HuH-7.5 (cell line): Measurements from ENCODE around the gene TIMM17B.
A peak's percentile ranks its signal among the peaks of the same experiment; 100 is the strongest.

Source experiments
- DNase-seq: peaks from one replicate; pipeline ENCODE4 v3.0.0; 2011; ENCODE audit warnings: low spot score

Gene TIMM17B

DNA sequence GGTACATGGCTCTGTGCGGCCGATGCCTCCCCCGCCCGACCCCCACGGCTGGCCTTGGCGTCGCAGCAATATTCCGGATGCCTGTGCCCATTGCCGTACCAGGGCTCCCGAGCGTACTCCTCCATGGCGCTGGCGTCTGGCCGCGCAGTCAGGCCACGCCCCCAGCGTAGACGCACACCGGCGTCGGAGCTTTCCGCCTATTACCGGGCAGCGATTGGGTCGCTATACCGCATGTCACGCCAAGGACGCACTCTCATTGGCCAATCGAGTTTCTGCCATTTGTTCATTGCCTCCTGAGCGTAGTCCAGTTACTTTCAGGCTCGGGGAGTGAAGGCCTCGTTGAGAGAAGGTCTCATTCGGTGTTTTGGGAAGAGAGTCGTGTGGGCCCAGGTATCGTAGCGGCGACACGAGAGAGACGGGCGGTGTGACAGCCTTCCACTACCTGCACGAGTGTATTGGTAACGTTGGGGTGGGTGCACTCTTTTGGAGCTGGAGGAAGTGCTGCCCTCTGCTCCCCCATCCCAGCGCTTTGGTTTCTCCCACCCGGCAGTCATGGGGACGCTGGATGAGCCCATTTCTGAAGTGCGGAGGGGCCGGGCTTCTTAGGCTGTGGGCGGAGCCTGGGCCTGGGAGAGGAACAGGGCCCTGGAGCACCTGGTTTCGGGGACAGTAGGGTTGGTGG, at the start of gene TIMM17B, which contains the start of gene PQBP1:
Gene TIMM17B (minus strand): TSS at position 144 of the 682 bp plus-strand sequence. CDS start 19 bp downstream, at position 125.
Gene PQBP1 (plus strand): TSS at position 306 of the 682 bp plus-strand sequence. CDS start 580 bp downstream, outside the sequence.
- DNase-seq, result peak; percentile 90

DNA sequence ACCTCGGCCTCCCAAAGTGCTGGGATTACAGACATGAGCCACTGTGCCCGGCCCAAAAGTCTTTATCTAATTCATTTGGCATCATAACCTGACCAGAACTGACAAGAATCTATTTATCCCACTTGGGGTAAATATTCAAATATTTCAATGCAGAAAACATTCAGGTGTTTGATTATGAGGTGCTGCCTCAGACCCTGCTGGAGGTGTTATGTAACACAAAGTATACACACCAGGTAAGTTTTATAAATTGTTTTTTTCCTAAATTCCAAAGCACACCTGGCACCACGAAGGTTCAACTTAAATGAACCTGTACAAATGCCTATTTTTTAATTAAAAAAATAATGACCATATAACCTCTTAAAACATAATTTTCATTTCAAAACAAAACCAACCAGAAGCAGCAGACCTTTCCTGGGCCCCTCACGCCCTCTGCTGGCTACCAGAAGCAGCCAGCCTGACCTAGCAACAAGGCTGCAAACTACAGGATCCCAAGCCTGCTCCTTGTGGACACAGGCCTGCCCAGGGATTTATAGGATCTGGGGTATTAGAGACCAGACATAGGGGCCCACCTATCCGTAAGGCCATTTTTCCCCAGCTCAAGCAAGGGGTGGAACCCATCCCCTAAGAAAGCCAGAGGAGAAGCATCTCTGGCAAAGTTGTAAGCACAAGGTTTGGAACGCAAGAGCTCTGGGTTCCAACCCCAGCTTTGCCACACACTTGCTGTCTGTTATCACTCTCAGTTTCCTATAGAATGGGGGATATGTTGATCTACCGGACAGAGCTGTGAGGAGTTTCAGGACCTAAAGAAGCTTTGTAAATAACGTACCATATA, 48.2 kb upstream of the TIMM17B start:
- peak; percentile 55 for DNase-seq

- no peak for DNase-seq
Observed at GRCh38 chrX:48942895-48943294, 45.3 kb upstream of the TIMM17B start.

- no peak for DNase-seq
Observed at GRCh38 chrX:48940404-48940955, 42.9 kb upstream of the TIMM17B start.

GRCh38 chrX:48939524-48940228, 42.1 kb upstream of the TIMM17B start:
- DNase-seq, result no peak

DNA sequence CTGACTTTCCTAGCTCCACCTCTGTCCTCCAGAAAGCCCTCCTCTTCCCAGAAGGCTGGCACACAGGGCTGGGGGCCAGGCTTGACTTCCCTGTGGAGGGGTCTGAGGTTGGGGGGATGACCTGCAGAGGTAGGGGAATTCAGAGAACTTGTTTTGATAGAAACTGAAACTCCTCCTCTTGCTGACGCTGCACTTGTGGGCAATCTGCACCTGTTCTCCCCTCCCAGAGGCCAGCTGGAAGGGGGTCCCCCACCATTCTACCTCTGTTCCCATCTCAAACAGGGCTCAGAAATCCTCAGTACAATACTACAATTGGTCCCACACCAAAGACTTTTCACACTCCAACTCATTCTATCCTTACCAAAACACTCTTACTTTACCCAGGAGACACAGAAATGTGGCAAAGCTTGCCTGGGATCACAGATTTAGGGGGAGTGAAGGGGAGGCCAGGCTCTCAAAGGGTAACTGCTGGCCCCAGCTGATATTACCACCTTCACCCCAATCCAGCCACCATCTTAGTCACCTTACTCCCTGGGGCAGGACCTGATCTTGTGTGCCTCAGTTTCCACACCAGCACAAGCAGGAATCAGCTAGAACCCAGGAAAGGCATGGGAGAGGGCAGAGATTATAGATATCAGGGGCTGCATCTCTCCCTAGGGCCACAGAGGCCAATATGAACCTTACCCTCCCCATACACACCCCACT, 41.3 kb upstream of the TIMM17B start:
- no peak for DNase-seq

GRCh38 chrX:48937054-48937907, 39.7 kb upstream of the TIMM17B start:
- no peak for DNase-seq

GRCh38 chrX:48936429-48937053, 39.0 kb upstream of the TIMM17B start:
- DNase-seq, result no peak

GRCh38 chrX:48935301-48935670, 37.7 kb upstream of the TIMM17B start:
- no peak for DNase-seq

DNA sequence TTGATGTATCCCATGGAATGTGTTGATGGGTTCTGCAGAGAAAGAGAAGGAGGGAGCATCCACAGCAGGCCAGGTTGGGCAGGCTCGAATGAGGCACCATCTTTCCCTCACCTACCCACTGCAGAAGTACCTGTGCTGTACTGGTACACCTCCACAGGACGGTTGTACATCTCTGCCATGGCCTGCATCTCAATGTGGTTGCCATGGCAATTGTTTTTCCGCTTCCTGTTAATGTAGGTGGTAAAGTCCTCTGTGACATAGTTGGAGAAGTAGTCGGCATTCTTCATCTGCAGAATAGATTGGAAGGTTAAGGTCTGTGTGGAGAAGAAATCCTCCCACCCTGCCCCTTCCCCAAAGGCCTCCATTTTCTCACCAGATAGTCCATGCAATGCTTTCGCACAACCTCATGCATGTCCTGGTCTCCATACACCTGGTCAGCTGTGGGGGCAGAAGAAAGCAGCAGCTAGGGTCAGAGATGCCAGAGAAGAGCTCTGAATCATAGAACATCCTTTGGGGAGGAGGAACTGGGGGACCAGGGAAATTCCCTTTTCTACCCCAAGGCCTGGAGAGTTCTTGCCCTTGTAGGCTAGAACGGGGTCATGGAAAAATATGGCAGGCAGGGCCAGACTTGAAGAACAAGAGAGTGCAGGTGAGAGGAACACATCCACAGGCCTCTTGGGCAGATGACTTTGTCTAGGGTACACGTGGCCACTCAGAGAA, 37.2 kb upstream of the TIMM17B start:
- no peak for DNase-seq

DNA sequence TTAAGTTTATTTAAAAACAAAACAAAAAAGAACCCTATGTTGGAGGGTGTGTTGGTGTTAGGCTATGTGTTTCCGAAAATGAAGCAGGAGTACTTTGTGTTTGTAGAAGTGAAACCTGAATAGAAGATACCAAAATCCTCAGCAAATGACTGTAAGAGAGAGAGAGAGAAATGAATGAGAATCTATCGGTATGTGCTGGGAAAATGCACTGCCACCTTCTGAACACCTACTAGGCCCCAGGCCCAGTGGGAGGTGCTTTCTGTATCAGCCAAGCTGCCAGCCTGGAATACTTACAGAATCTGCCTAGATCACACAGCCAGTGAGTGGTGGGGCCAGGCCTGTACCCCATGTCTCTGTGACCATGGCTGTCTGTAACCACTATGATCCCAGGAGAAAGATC, 36.2 kb upstream of the TIMM17B start:
- no peak for DNase-seq

GRCh38 chrX:48927736-48928382, 30.3 kb upstream of the TIMM17B start:
- DNase-seq, result no peak

- no peak for DNase-seq
Observed at GRCh38 chrX:48927123-48927522, 29.6 kb upstream of the TIMM17B start.

DNA sequence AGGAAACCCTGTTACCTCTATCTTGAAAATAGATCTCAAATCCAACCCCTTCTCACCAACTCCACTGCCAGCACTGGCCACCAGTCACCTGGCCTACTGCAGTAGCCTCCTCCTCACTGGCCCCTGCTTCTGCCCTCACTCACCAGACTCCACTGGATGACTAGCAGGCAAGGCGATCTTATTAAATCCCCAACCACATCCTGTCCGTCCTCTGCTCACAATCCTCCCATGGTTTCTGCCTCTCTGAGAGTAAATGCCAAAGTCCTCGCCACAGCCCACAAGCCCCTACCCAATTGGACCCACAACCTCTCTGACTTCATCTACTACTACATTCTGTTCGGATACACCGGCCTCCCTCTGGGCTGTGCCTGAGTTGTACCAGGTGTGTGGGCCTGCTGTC, 26.7 kb upstream of the TIMM17B start:
- DNase-seq, result no peak

DNA sequence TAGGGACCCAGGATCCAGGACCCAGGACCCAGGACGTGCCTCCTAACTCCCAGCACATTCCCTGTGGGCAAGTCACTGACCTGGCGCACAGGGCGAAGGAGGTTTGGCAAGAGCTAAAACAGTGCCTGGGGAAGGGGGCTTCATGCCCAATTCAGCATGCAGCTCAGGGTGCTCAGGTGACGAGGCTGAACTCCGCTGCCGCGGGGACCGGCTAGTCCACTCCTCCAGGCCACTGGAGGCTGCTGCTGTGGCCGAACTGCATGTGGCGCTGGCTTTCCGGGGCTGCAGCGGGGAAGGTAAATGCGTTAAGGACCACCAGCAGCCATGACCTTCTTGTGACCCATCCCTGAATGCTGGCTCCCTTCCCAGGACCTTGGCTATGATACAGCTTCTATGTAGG, 26.2 kb upstream of the TIMM17B start:
- DNase-seq, result no peak

DNA sequence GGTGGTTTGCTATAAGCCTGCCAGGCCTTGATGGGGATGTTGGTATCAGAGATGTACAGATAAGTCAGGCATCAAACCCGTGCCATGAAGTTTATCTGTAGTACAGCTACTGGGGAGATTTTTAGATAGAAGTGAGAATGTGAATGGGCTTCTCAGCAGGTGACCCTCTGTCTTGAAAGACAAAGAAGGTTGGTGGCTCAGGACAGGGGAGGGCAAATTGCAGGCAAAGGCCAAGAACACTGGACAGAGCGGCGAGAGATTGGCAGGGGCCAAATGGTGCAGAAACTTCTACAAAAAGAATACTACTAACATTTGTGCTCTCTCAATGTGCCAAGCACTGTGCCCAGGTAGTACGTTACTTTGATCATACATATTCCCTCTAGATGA, 23.1 kb upstream of the TIMM17B start:
- DNase-seq, result no peak

DNA sequence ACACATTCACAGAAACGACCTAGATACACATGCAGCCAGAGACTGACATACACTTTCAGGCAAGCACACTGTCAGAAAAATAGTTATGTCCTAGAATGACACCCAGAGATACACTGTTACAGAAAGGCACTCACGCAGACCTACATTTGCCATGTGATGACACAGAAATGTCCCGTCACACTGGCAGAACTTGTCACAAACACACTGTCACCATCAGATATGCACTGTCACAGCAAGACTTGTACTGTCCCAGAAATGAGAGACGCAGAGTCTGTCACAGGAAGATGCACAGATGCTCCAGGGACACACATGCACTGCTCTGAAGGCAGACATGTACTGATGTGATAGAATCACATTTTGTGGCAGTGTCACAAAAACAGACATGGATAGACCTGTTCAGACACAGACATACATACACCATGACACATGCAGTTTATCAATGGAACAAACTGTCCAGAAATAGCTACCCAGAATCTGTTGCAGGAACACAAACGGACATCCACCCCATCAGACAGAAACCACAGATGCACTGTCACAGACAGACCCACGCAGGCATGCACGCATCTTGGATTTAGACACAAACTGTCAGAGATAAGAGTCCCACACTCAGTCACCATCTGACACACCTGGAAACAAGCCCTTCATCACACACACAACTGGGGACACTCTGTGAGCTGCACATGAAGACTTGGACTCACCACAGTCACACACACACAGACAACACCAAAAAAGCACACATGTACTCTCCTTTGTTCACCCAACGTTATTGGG, 22.6 kb upstream of the TIMM17B start:
- no peak for DNase-seq

GRCh38 chrX:48919360-48919841, 21.8 kb upstream of the TIMM17B start:
- peak; percentile 33 for DNase-seq
